Activated CD8-positive, alpha-beta memory T cell treated with anti-CD3 and anti-CD28 coated beads, Interleukin-2, amount 50 U/mL, for 1 hour (primary cell): ENCODE measurements around the gene SERPINB1.
"Not testable (repeated sequence)": the region's sequence is repeated elsewhere in the genome, so short reads cannot be mapped to it uniquely, and the experiment has no call there.

ENCODE experiments used
- DNase-seq: peaks from one replicate; pipeline ENCODE4 v3.0.0-alpha.2; 2020; ENCODE audit errors: extremely low read depth

SERPINB1 gene

GRCh38 chr6:2866171-2866846, 24.6 kb upstream of the SERPINB1 start:
- DNase-seq, result no peak

GRCh38 chr6:2865694-2866151, 24.1 kb upstream of the SERPINB1 start:
- no peak for DNase-seq

GRCh38 chr6:2865270-2865669, 23.6 kb upstream of the SERPINB1 start:
- DNase-seq, result no peak

GRCh38 chr6:2863901-2864300, 22.2 kb upstream of the SERPINB1 start:
- DNase-seq, result no peak

GRCh38 chr6:2862712-2863181, 21.1 kb upstream of the SERPINB1 start:
- no peak for DNase-seq

- no peak for DNase-seq
Observed at GRCh38 chr6:2861822-2862164, 20.1 kb upstream of the SERPINB1 start.

- DNase-seq, result no peak
Observed at GRCh38 chr6:2861060-2861821, 19.6 kb upstream of the SERPINB1 start.

GRCh38 chr6:2860706-2861059, 19.0 kb upstream of the SERPINB1 start:
- DNase-seq, result not testable (repeated sequence)

GRCh38 chr6:2859798-2860705, 18.4 kb upstream of the SERPINB1 start:
- DNase-seq, result not testable (repeated sequence)

GRCh38 chr6:2859185-2859700, 17.6 kb upstream of the SERPINB1 start:
- no peak for DNase-seq

- DNase-seq, result peak; percentile 70
Observed at GRCh38 chr6:2857580-2858337, 16.1 kb upstream of the SERPINB1 start.

GRCh38 chr6:2857185-2857579, 15.5 kb upstream of the SERPINB1 start:
- no peak for DNase-seq

- no peak for DNase-seq
Observed at GRCh38 chr6:2855061-2855519, 13.4 kb upstream of the SERPINB1 start.

- no peak for DNase-seq
Observed at GRCh38 chr6:2854396-2854982, 12.8 kb upstream of the SERPINB1 start.

GRCh38 chr6:2853769-2854395, 12.2 kb upstream of the SERPINB1 start:
- peak; percentile 72 for DNase-seq

GRCh38 chr6:2853378-2853768, 11.7 kb upstream of the SERPINB1 start:
- not testable (repeated sequence) for DNase-seq

GRCh38 chr6:2852921-2853322, 11.3 kb upstream of the SERPINB1 start:
- DNase-seq, result no peak

GRCh38 chr6:2852514-2852855, 10.8 kb upstream of the SERPINB1 start:
- DNase-seq, result no peak

GRCh38 chr6:2851727-2852513, 10.3 kb upstream of the SERPINB1 start:
- no peak for DNase-seq
